KMS-11 (cell line): Measurements from ENCODE around the gene TTC17.

Source experiments
- H2AFZ ChIP-seq: fragments of 200-600 bp; sonication (generic); 2 replicates; pipeline ENCODE4 v1.6.1; 2016; ENCODE audit warnings: antibody characterized with exemption, mixed run types, low read depth
- H3K27ac ChIP-seq: fragments of 200-600 bp; sonication (generic); 2 replicates; pipeline ENCODE4 v1.6.1; 2016; ENCODE audit warnings: mild to moderate bottlenecking, mixed run types
- H3K27me3 ChIP-seq: fragments of 200-600 bp; sonication (generic); 2 replicates; pipeline ENCODE4 v1.6.1; 2017; ENCODE audit warnings: mild to moderate bottlenecking, low read depth, mixed run types, moderate library complexity; ENCODE audit not compliant: insufficient read depth
- H3K36me3 ChIP-seq: fragments of 200-600 bp; sonication (generic); 2 replicates; pipeline ENCODE4 v1.6.1; 2017; ENCODE audit warnings: mild to moderate bottlenecking, mixed run types; ENCODE audit not compliant: insufficient read depth
- H3K4me1 ChIP-seq: fragments of 200-600 bp; sonication (generic); 2 replicates; pipeline ENCODE4 v1.6.1; 2016; ENCODE audit warnings: mild to moderate bottlenecking, low read depth, mixed run types; ENCODE audit not compliant: poor library complexity, severe bottlenecking
- H3K4me2 ChIP-seq: fragments of 200-600 bp; sonication (generic); 2 replicates; pipeline ENCODE4 v1.7.0; 2016; ENCODE audit warnings: mild to moderate bottlenecking, mixed run types
- H3K4me3 ChIP-seq: fragments of 200-600 bp; sonication (generic); IDR thresholded peaks from 2 replicates; pipeline ENCODE4 v1.6.1; 2017; ENCODE audit warnings: low read depth, low read length, mixed read lengths; ENCODE audit not compliant: insufficient read depth
- H3K79me2 ChIP-seq: fragments of 200-600 bp; sonication (generic); 2 replicates; pipeline ENCODE4 v1.6.1; 2016; ENCODE audit warnings: low read depth, mixed run types; ENCODE audit not compliant: insufficient read depth
- H3K9ac ChIP-seq: fragments of 200-600 bp; sonication (generic); 2 replicates; pipeline ENCODE4 v1.6.1; 2016; ENCODE audit warnings: mild to moderate bottlenecking, mixed run types
- H4K20me1 ChIP-seq: fragments of 200-600 bp; sonication (generic); 2 replicates; pipeline ENCODE4 v1.6.1; 2016; ENCODE audit warnings: mild to moderate bottlenecking, mixed run types; ENCODE audit not compliant: insufficient read depth
- CTCF ChIP-seq: fragments of 200-600 bp; sonication (generic); conservative IDR thresholded peaks from 2 replicates; pipeline ENCODE4 v1.6.1; 2017; ENCODE audit warnings: low read depth, mild to moderate bottlenecking, antibody characterized with exemption, low read length, moderate library complexity, mixed read lengths

TTC17 gene

GRCh38 chr11:43360361-43361032 lies 1.8 kb downstream of the TTC17 start:
- Histone ChIP-seq H3K4me3 (no peak overlapping the region), H3K79me2 (peaks cover 64% of the 10 kb centered on the region), H3K4me2 (peak overlapping the region; percentile 86), H3K4me1 (peaks cover 20% of the 10 kb centered on the region), H3K9ac (no peak overlapping the region; the same call in 1 of the 2 replicates), H3K27ac (peak overlapping the region; percentile 92; the same call in 1 of the 2 replicates), H4K20me1 (no peaks in the 10 kb centered on the region), H3K36me3 (no peaks in the 10 kb centered on the region), H3K27me3 (no peaks in the 10 kb centered on the region), H2AFZ (no peak overlapping the region)
- no peak for TF ChIP-seq CTCF

GRCh38 chr11:43366677-43367076 lies 8.0 kb downstream of the TTC17 start:
- no peaks in the 10 kb centered on the region for H3K36me3 ChIP-seq
- peaks cover 26% of the 10 kb centered on the region for H3K4me1 ChIP-seq
- H3K27ac ChIP-seq, result no peak overlapping the region
- H3K9ac ChIP-seq, result no peak overlapping the region
- no peak overlapping the region for H3K4me2 ChIP-seq
- peaks cover 82% of the 10 kb centered on the region for H3K79me2 ChIP-seq
- no peak overlapping the region for H3K4me3 ChIP-seq
- TF ChIP-seq CTCF, result no peak
- H3K27me3 ChIP-seq, result no peaks in the 10 kb centered on the region
- H4K20me1 ChIP-seq, result 0 out of 2 replicates have a peak, but pooled peaks cover 4% of the 10 kb centered on the region
- H2AFZ ChIP-seq, result no peak overlapping the region

- no peak overlapping the region for H3K27ac ChIP-seq
- no peaks in the 10 kb centered on the region for H3K27me3 ChIP-seq
- no peak for TF ChIP-seq CTCF
- no peak overlapping the region for H2AFZ ChIP-seq
- H3K79me2 ChIP-seq, result peaks cover 78% of the 10 kb centered on the region
- no peak overlapping the region for H3K4me2 ChIP-seq
- peaks cover 26% of the 10 kb centered on the region for H3K4me1 ChIP-seq
- H3K36me3 ChIP-seq, result no peaks in the 10 kb centered on the region
- no peak overlapping the region for H3K4me3 ChIP-seq
- 0 out of 2 replicates have a peak, but pooled peaks cover 4% of the 10 kb centered on the region for H4K20me1 ChIP-seq
- H3K9ac ChIP-seq, result no peak overlapping the region
Observed at GRCh38 chr11:43367382-43368178, 8.9 kb downstream of the TTC17 start.

GRCh38 chr11:43376065-43376464 lies 17.3 kb downstream of the TTC17 start:
- H3K79me2 ChIP-seq, result peaks cover 15% of the 10 kb centered on the region; the same call in 1 of the 2 replicates
- H3K9ac ChIP-seq, result no peak overlapping the region
- no peak overlapping the region for H3K4me3 ChIP-seq
- H3K36me3 ChIP-seq, result no peaks in the 10 kb centered on the region
- no peaks in the 10 kb centered on the region for H3K27me3 ChIP-seq
- H2AFZ ChIP-seq, result no peak overlapping the region
- no peak for TF ChIP-seq CTCF
- no peaks in the 10 kb centered on the region for H3K4me1 ChIP-seq
- H3K4me2 ChIP-seq, result no peak overlapping the region
- no peak overlapping the region for H3K27ac ChIP-seq
- no peaks in the 10 kb centered on the region for H4K20me1 ChIP-seq
